Panc1 (cell line): ENCODE data around the gene LRMDA.

Source experiments
- CTCF ChIP-seq: fragments of 450-650 bp; IDR thresholded peaks from 2 replicates; pipeline ENCODE4 v1.5.1; 2017; ENCODE audit warnings: mild to moderate bottlenecking
- POLR2AphosphoS5 ChIP-seq: IDR thresholded peaks from 2 replicates; pipeline ENCODE4 v1.6.1; 2012; ENCODE audit warnings: mild to moderate bottlenecking, low read depth, low read length, moderate library complexity
- REST ChIP-seq, 2 experiments: IDR thresholded peaks; 2 replicates each; pipeline ENCODE4 v1.6.1; 2011 to 2012; ENCODE audit warnings: low read depth in 2 of 2, control low read depth in 1 of 2, low read length in 1 of 2, mild to moderate bottlenecking in 1 of 2, moderate library complexity in 1 of 2; ENCODE audit not compliant: insufficient read depth in 1 of 2

GRCh38 chr10:75994357-75995040 lies 563.1 kb downstream of the LRMDA start:
- TF ChIP-seq POLR2AphosphoS5, result no peak
- TF ChIP-seq CTCF, result no peak
- TF ChIP-seq REST (IDR thresholded peaks at IDR 0.05; ENCODE audit: insufficient read depth in 1 of 2, low read depth in 2 of 2, low read length in 1 of 2), result no peak
